Measurements from ENCODE around the gene THSD4. TPM values are rescaled to one million over a fixed set of nuclear protein-coding genes. Genes with fewer than 3 reads are reported as not detected.

THSD4 gene
- total and polyA plus RNA-seq, 2 of the 4 experiments (the other 2 are of a cell fraction): 25.5 to 31.1 TPM

DNA sequence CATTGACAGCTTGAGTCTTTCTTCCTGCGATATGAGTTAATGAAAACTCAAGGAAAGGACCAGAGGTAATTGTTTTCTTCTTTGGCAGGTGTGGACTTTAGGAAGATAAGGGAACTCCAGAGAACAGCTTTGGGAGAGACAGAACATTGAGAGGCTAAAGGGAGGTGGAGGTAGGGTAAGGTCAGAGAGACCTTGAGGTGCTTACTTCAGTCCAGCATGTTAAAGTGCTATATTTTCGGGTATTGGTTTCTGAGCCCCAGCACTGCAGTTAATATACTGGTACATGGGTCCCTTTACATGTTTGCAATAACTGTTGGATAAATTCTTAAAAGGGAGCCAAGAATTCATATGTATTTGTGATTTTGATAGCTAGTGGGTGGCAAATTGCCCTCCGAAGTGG is 322.1 kb downstream of the THSD4 start:
- no peak overlapping the region for H2AK9ac ChIP-seq (replicated peaks; ENCODE audit: low read depth, low read length, poor library complexity)
- H3K4me2 ChIP-seq (ENCODE audit: low read depth, low read length): no peak overlapping the region
- no peak overlapping the region; the same call in 1 of the 2 replicates for H4K5ac ChIP-seq (ENCODE audit: low read depth, low read length)
- H3K14ac ChIP-seq (replicated peaks; ENCODE audit: low read depth, low read length): no peak overlapping the region
- intact Hi-C loops (cut with micrococcal nuclease): no loop called here
- H3K9me1 ChIP-seq (ENCODE audit: insufficient read depth, low read length): 0 out of 2 replicates have a peak, but pooled peaks cover 6% of the 10 kb centered on the region
- peak overlapping the region; percentile 9; the same call in 1 of the 2 replicates for H4K91ac ChIP-seq (ENCODE audit: insufficient read depth, low read depth, low read length)
- H3K56ac ChIP-seq (ENCODE audit: extremely low read depth, insufficient read depth, low read length): no peak overlapping the region
- H3K27ac ChIP-seq (ENCODE audit: insufficient read depth, low read length): no peak overlapping the region
- DNase-seq (no peak), ATAC-seq (ENCODE audit: low read depth) (no peak)
- no peak overlapping the region; the same call in 1 of the 2 replicates for H3K18ac ChIP-seq (ENCODE audit: low read depth, low read length)
- H2AFZ ChIP-seq (replicated peaks; ENCODE audit: low read length, poor library complexity): no peak overlapping the region
- H2BK15ac ChIP-seq (ENCODE audit: low read depth, low read length): 0 out of 3 replicates have a peak overlapping the region, but pooled peaks have one; percentile 14
- no TSS peak for BruUV-seq (replicated peaks)
- ChIA-PET CTCF (interaction anchor here (1.1 kb wide), 1 partner anchor 425 kb away, joined by 3 read pairs; no protein-coding TSS in a partner anchor), POLR2A (ENCODE audit: unreplicated experiment) (interaction anchor here (1.0 kb wide), 1 partner anchor 102 kb away, joined by 3 read pairs; no protein-coding TSS in a partner anchor)
- H4K8ac ChIP-seq (ENCODE audit: low read depth in 2 of 2, low read length in 2 of 2): peak overlapping the region in 1 of 2 experiments; percentile 69; a peak in 2 of 4 replicates
- H3K36me3 ChIP-seq (ENCODE audit: control insufficient read depth, insufficient read depth, low read length): peaks cover 6% of the 10 kb centered on the region
- H3K79me1 ChIP-seq (ENCODE audit: low read depth in 1 of 2, low read length in 2 of 2): no peaks in the 10 kb centered on the region
- no peak overlapping the region for H2BK120ac ChIP-seq (ENCODE audit: low read depth, low read length)
- TF ChIP-seq CEBPB (IDR thresholded peaks at IDR 0.05; ENCODE audit: low read depth, low read length): no peak
- no peak for TF ChIP-seq POLR2A (IDR thresholded peaks at IDR 0.05; ENCODE audit: low read depth, low read length)
- TF ChIP-seq BHLHE40 (IDR thresholded peaks at IDR 0.05; ENCODE audit: low read depth, low read length): no peak
- TF ChIP-seq RCOR1 (IDR thresholded peaks at IDR 0.05; ENCODE audit: insufficient replicate concordance, low read length): no peak
- TF ChIP-seq, protein P1, sequence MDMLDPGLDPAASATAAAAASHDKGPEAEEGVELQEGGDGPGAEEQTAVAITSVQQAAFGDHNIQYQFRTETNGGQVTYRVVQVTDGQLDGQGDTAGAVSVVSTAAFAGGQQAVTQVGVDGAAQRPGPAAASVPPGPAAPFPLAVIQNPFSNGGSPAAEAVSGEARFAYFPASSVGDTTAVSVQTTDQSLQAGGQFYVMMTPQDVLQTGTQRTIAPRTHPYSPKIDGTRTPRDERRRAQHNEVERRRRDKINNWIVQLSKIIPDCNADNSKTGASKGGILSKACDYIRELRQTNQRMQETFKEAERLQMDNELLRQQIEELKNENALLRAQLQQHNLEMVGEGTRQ (IDR thresholded peaks at IDR 0.05; ENCODE audit: low read depth, low read length): no peak
- no peak for TF ChIP-seq FOS (IDR thresholded peaks at IDR 0.05; ENCODE audit: low read depth, low read length)
- TF ChIP-seq MXI1 (IDR thresholded peaks at IDR 0.05; ENCODE audit: borderline replicate concordance, low read depth, low read length): no peak
- TF ChIP-seq, protein P2, sequence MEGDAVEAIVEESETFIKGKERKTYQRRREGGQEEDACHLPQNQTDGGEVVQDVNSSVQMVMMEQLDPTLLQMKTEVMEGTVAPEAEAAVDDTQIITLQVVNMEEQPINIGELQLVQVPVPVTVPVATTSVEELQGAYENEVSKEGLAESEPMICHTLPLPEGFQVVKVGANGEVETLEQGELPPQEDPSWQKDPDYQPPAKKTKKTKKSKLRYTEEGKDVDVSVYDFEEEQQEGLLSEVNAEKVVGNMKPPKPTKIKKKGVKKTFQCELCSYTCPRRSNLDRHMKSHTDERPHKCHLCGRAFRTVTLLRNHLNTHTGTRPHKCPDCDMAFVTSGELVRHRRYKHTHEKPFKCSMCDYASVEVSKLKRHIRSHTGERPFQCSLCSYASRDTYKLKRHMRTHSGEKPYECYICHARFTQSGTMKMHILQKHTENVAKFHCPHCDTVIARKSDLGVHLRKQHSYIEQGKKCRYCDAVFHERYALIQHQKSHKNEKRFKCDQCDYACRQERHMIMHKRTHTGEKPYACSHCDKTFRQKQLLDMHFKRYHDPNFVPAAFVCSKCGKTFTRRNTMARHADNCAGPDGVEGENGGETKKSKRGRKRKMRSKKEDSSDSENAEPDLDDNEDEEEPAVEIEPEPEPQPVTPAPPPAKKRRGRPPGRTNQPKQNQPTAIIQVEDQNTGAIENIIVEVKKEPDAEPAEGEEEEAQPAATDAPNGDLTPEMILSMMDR (conservative IDR thresholded peaks at IDR 0.05; ENCODE audit: low read depth, low read length): no peak
- TF ChIP-seq SMC3 (IDR thresholded peaks at IDR 0.05; ENCODE audit: low read depth, low read length): no peak
- no peak for TF ChIP-seq RAD21 (IDR thresholded peaks at IDR 0.05; ENCODE audit: low read length)
- no peak for TF ChIP-seq RFX5 (IDR thresholded peaks at IDR 0.05; ENCODE audit: low read depth, low read length)
- no peak for TF ChIP-seq MAZ (IDR thresholded peaks at IDR 0.05; ENCODE audit: borderline replicate concordance, low read depth, low read length)
- TF ChIP-seq NFE2L2 (IDR thresholded peaks at IDR 0.05; ENCODE audit: low read depth, low read length): no peak
- TF ChIP-seq, protein P3, sequence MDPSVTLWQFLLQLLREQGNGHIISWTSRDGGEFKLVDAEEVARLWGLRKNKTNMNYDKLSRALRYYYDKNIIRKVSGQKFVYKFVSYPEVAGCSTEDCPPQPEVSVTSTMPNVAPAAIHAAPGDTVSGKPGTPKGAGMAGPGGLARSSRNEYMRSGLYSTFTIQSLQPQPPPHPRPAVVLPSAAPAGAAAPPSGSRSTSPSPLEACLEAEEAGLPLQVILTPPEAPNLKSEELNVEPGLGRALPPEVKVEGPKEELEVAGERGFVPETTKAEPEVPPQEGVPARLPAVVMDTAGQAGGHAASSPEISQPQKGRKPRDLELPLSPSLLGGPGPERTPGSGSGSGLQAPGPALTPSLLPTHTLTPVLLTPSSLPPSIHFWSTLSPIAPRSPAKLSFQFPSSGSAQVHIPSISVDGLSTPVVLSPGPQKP (IDR thresholded peaks at IDR 0.05; ENCODE audit: borderline replicate concordance, low read depth, low read length): no peak
- TF ChIP-seq CHD1 (IDR thresholded peaks at IDR 0.05; ENCODE audit: low read depth, low read length): no peak
- no peak for TF ChIP-seq MAFK (IDR thresholded peaks at IDR 0.05; ENCODE audit: low read depth, low read length)
- in situ Hi-C loops (cut with MboI; ENCODE audit: low sequenced_read_pairs): no loop called here
- no peaks in the 10 kb centered on the region for H4K20me1 ChIP-seq (ENCODE audit: insufficient read depth, low read length)
- H3K27me3 ChIP-seq (ENCODE audit: control insufficient read depth, insufficient read depth, low read length): no peaks in the 10 kb centered on the region
- peaks cover 2% of the 10 kb centered on the region; the same call in 1 of the 2 replicates for H3K4me1 ChIP-seq (ENCODE audit: control insufficient read depth, insufficient read depth, low read length)
- H3K9me3 ChIP-seq (ENCODE audit: control insufficient read depth, insufficient read depth, low read length): peaks cover 3% of the 10 kb centered on the region; the same call in 1 of the 2 replicates
- H2BK20ac ChIP-seq (ENCODE audit: low read depth, low read length): peak overlapping the region; percentile 42; the same call in 1 of the 2 replicates
- WGBS, 2 experiments (ENCODE audit: extremely low coverage in 2 of 2, insufficient read length in 1 of 2): 100% methylated on average over 1 of the region's 3 CpGs; no CpG with 5 or more reads in 1 of the 2 experiments
- H2AK5ac ChIP-seq (ENCODE audit: low read depth, low read length): 0 out of 2 replicates have a peak overlapping the region, but pooled peaks have one; percentile 5
- dilution Hi-C loops (cut with HindIII; ENCODE audit: low sequenced_read_pairs, unreplicated experiment): no loop called here
- no peak overlapping the region for H3K9ac ChIP-seq (ENCODE audit: low read depth, low read length)
- H3K4ac ChIP-seq (ENCODE audit: low read depth, low read length): no peak overlapping the region
- H3K23ac ChIP-seq (ENCODE audit: low read depth, low read length): no peak overlapping the region
- H3K4me3 ChIP-seq (ENCODE audit: insufficient read depth, low read depth, low read length): no peak overlapping the region
- no peak overlapping the region for H2BK5ac ChIP-seq (ENCODE audit: low read depth, low read length, poor library complexity, severe bottlenecking)

All from IMR-90 (cell line).